HepG2 (cell line): Measurements from ENCODE around the gene RELL2. TPM values are rescaled to one million over a fixed set of nuclear protein-coding genes. Genes with fewer than 3 reads are reported as not detected.

ENCODE experiments used
- AGO2 ChIP-seq: fragments of 200-400 bp; formaldehyde crosslinking; optimal IDR thresholded peaks from 2 replicates; pipeline ENCODE3; 2017; ENCODE audit warnings: mild to moderate bottlenecking, low read depth, low read length, moderate library complexity
- ATF6 ChIP-seq: sonication (generic); formaldehyde crosslinking; conservative IDR thresholded peaks from 2 replicates; pipeline ENCODE4 v1.4.0; 2020; ENCODE audit warnings: missing genetic modification reagents
- BCL6 ChIP-seq: IDR thresholded peaks from 2 replicates; pipeline ENCODE4 v1.6.1; 2016; ENCODE audit warnings: missing genetic modification reagents, missing compliant biosample characterization
- CREB1 ChIP-seq, 2 experiments: fragments of 450-650 bp in 1 of 2; IDR thresholded peaks; 2 replicates each; pipeline ENCODE4 v1.6.1; 2016 to 2017; ENCODE audit warnings: control low read depth in 1 of 2, mild to moderate bottlenecking in 1 of 2, missing compliant biosample characterization in 1 of 2, missing genetic modification characterization in 1 of 2
- EZH2 ChIP-seq: conservative IDR thresholded peaks from 2 replicates; pipeline ENCODE4 v1.6.1; 2012; ENCODE audit warnings: mild to moderate bottlenecking, low read depth, low read length, moderate library complexity
- GATAD2A ChIP-seq: IDR thresholded peaks from 2 replicates; pipeline ENCODE4 v1.6.1; 2016
- HMG20A ChIP-seq: IDR thresholded peaks from 2 replicates; pipeline ENCODE4 v1.6.1; 2016; ENCODE audit warnings: borderline replicate concordance
- JARID2 ChIP-seq: sonication (generic); formaldehyde crosslinking; IDR thresholded peaks from 2 replicates; pipeline ENCODE4 v1.8.1; 2023; ENCODE audit warnings: missing genetic modification reagents, inconsistent platforms; ENCODE audit not compliant: insufficient replicate concordance
- KLF15 ChIP-seq: sonication (generic); formaldehyde crosslinking; IDR thresholded peaks from 2 replicates; pipeline ENCODE4 v1.8.1; 2023; ENCODE audit warnings: borderline replicate concordance, mild to moderate bottlenecking, inconsistent platforms, missing genetic modification reagents, mixed read lengths
- MTF2 ChIP-seq: sonication (generic); formaldehyde crosslinking; IDR thresholded peaks from 2 replicates; pipeline ENCODE4 v1.5.0; 2020; ENCODE audit warnings: missing genetic modification reagents, borderline replicate concordance
- NCOA1 ChIP-seq: sonication (generic); formaldehyde crosslinking; IDR thresholded peaks from 2 replicates; pipeline ENCODE4 v1.9.0; 2021; ENCODE audit warnings: missing genetic modification reagents
- NCOA2 ChIP-seq: sonication (generic); formaldehyde crosslinking; IDR thresholded peaks from 2 replicates; pipeline ENCODE4 v1.8.0; 2022; ENCODE audit warnings: inconsistent platforms
- NFIC ChIP-seq: IDR thresholded peaks from 2 replicates; pipeline ENCODE4 v1.6.1; 2012; ENCODE audit warnings: mild to moderate bottlenecking, low read length, inconsistent platforms
- SCMH1 ChIP-seq: sonication (generic); formaldehyde crosslinking; IDR thresholded peaks from 2 replicates; pipeline ENCODE4 v1.9.0; 2021; ENCODE audit warnings: missing genetic modification reagents, mild to moderate bottlenecking, borderline replicate concordance
- SIN3B ChIP-seq: fragments of 150-350 bp; IDR thresholded peaks from 2 replicates; pipeline ENCODE4 v1.6.1; 2014; ENCODE audit warnings: low read length
- SP4 ChIP-seq: sonication (generic); formaldehyde crosslinking; IDR thresholded peaks from 2 replicates; pipeline ENCODE4 v1.8.1; 2023; ENCODE audit warnings: mild to moderate bottlenecking, missing genetic modification reagents
- TEF ChIP-seq: sonication (generic); formaldehyde crosslinking; IDR thresholded peaks from 2 replicates; pipeline ENCODE4 v1.5.0; 2020; ENCODE audit warnings: missing genetic modification reagents
- ZBTB26 ChIP-seq: IDR thresholded peaks from 2 replicates; pipeline ENCODE4 v1.6.1; 2016; ENCODE audit warnings: missing compliant biosample characterization, missing genetic modification reagents, borderline replicate concordance
- ZFP37 ChIP-seq: sonication (generic); formaldehyde crosslinking; IDR thresholded peaks from 2 replicates; pipeline ENCODE4 v1.4.0; 2020; ENCODE audit warnings: missing genetic modification reagents, borderline replicate concordance
- ZMYM4 ChIP-seq: sonication (generic); formaldehyde crosslinking; IDR thresholded peaks from 2 replicates; pipeline ENCODE4 v1.8.1; 2023; ENCODE audit warnings: mild to moderate bottlenecking, missing genetic modification reagents
- ZNF292 ChIP-seq: sonication (generic); formaldehyde crosslinking; IDR thresholded peaks from 2 replicates; pipeline ENCODE4 v1.8.1; 2022; ENCODE audit warnings: mild to moderate bottlenecking, low read depth, missing genetic modification reagents, borderline replicate concordance
- ZNF33A ChIP-seq: sonication (generic); formaldehyde crosslinking; IDR thresholded peaks from 2 replicates; pipeline ENCODE4 v1.5.1; 2020; ENCODE audit warnings: missing genetic modification reagents, mild to moderate bottlenecking, moderate library complexity, borderline replicate concordance
- ZNF367 ChIP-seq: sonication (generic); formaldehyde crosslinking; IDR thresholded peaks from 2 replicates; pipeline ENCODE4 v1.4.0; 2020; ENCODE audit warnings: missing genetic modification reagents, borderline replicate concordance
- ZNF569 ChIP-seq: sonication (generic); formaldehyde crosslinking; IDR thresholded peaks from 2 replicates; pipeline ENCODE4 v1.5.0; 2020; ENCODE audit warnings: mild to moderate bottlenecking, missing genetic modification reagents, moderate library complexity, borderline replicate concordance
- ZNF660 ChIP-seq: sonication (generic); formaldehyde crosslinking; IDR thresholded peaks from 2 replicates; pipeline ENCODE4 v1.5.1; 2020; ENCODE audit warnings: mild to moderate bottlenecking, low read depth, missing genetic modification reagents, borderline replicate concordance
- ZNF678 ChIP-seq: sonication (generic); formaldehyde crosslinking; IDR thresholded peaks from 2 replicates; pipeline ENCODE4 v1.4.0; 2020; ENCODE audit warnings: mild to moderate bottlenecking, missing genetic modification reagents
- ZNF879 ChIP-seq: sonication (generic); formaldehyde crosslinking; IDR thresholded peaks from 2 replicates; pipeline ENCODE4 v1.8.1; 2023; ENCODE audit warnings: missing genetic modification reagents
- ZSCAN5A ChIP-seq: sonication (generic); formaldehyde crosslinking; IDR thresholded peaks from 2 replicates; pipeline ENCODE4 v1.8.0; 2022; ENCODE audit warnings: mild to moderate bottlenecking, missing genetic modification reagents, borderline replicate concordance
- polyA plus RNA-seq, 8 experiments: library from polyadenylated mRNA; depleted of rRNA in 3 of 8; stranded (reverse) in 7 of 8; unstranded in 1 of 8; fragments of >200 nt; fragmentation: Illumina TruSeq in 4 of 8; extraction: Trizol in 4 of 8; gene quantifications; 2 replicates each; pipeline versions ENCODE4 v1.2.1 to v1.2.3, GENCODE V29; 2011 to 2016; ENCODE audit warnings: low read depth in 4 of 8, missing spikeins in 1 of 8, mixed read lengths in 1 of 8; ENCODE audit not compliant: insufficient read depth in 1 of 8
- total RNA-seq, 5 experiments: library from RNA; depleted of rRNA; stranded (reverse); fragments of >200 nt; fragmentation: Illumina TruSeq; extraction: Trizol; gene quantifications; 2 replicates each; pipeline ENCODE4 v1.2.3, GENCODE V29; 2016; ENCODE audit warnings: low read depth in 1 of 5

RELL2 gene
- total and polyA plus RNA-seq, 2 of the 13 experiments (the other 11 are each of a cell fraction or from before 2014, with no cell fraction given): 6.4 to 8.3 TPM

GRCh38 chr5:141608557-141608956 is 28.2 kb upstream of the RELL2 start (continued):
- TF ChIP-seq NFIC (peak; percentile 51; the same call in 1 of the 2 replicates), TEF (CRISPR knock-in tag) (no peak), ZNF879 (CRISPR knock-in tag) (no peak), NCOA1 (CRISPR knock-in tag) (no peak), SCMH1 (CRISPR knock-in tag) (no peak), ZNF33A (CRISPR knock-in tag) (no peak), KLF15 (CRISPR knock-in tag) (no peak), NCOA2 (0 out of 2 replicates have a peak, but pooled peaks have one; percentile 13), BCL6 (0 out of 2 replicates have a peak, but pooled peaks have one; percentile 4), ZSCAN5A (CRISPR knock-in tag) (no peak), ZNF569 (CRISPR knock-in tag) (no peak), ATF6 (no peak), JARID2 (CRISPR knock-in tag) (no peak), ZNF678 (CRISPR knock-in tag) (no peak), SIN3B (no peak), AGO2 (no peak), MTF2 (CRISPR knock-in tag) (no peak), SP4 (CRISPR knock-in tag) (no peak), ZMYM4 (CRISPR knock-in tag) (0 out of 2 replicates have a peak, but pooled peaks have one; percentile 13), ZFP37 (no peak), ZBTB26 (CRISPR knock-in tag) (no peak), ZNF292 (CRISPR knock-in tag) (no peak; the same call in 1 of the 2 replicates), CREB1 (IDR thresholded peaks at IDR 0.05) (no peak), CREB1 (CRISPR knock-in tag; IDR thresholded peaks at IDR 0.05) (peak; percentile 37; the same call in 1 of the 2 replicates), GATAD2A (CRISPR knock-in tag) (peak; percentile 62), ZNF367 (CRISPR knock-in tag) (no peak), HMG20A (CRISPR knock-in tag) (peak; percentile 36; the same call in 1 of the 2 replicates), EZH2 (no peak), ZNF660 (CRISPR knock-in tag) (no peak)
